Measurements from ENCODE around the gene FGF10.

Gene FGF10

GRCh38 chr5:44372028-44372427, 17.2 kb downstream of the FGF10 start:
- Histone ChIP-seq H3K4me3 (replicated peaks; ENCODE audit: low read depth, low read length) (no peak overlapping the region), H3K27me3 (replicated peaks; ENCODE audit: control insufficient read depth, insufficient read depth, low read length) (no peaks in the 10 kb centered on the region), H3K36me3 (ENCODE audit: control insufficient read depth, insufficient read depth, low read length) (no peaks in the 10 kb centered on the region)
- no peak for TF ChIP-seq CTCF (IDR thresholded peaks at IDR 0.05; ENCODE audit: insufficient read depth, low read length, poor library complexity, severe bottlenecking)
- no peak for DNase-seq (ENCODE audit: extremely low read depth, insufficient read length)

- no peak for DNase-seq (ENCODE audit: extremely low read depth, insufficient read length)
- H3K4me3 ChIP-seq (replicated peaks; ENCODE audit: low read depth, low read length) = no peak overlapping the region
- H3K27me3 ChIP-seq (replicated peaks; ENCODE audit: control insufficient read depth, insufficient read depth, low read length) = no peaks in the 10 kb centered on the region
- no peak for TF ChIP-seq CTCF (IDR thresholded peaks at IDR 0.05; ENCODE audit: insufficient read depth, low read length, poor library complexity, severe bottlenecking)
- no peaks in the 10 kb centered on the region for H3K36me3 ChIP-seq (ENCODE audit: control insufficient read depth, insufficient read depth, low read length)
These were observed 22.0 kb downstream of the FGF10 start for GRCh38 chr5:44367203-44367602.

GRCh38 chr5:44365345-44365744, 23.9 kb downstream of the FGF10 start:
- Histone ChIP-seq H3K4me3 (replicated peaks; ENCODE audit: low read depth, low read length) (no peak overlapping the region), H3K36me3 (ENCODE audit: control insufficient read depth, insufficient read depth, low read length) (no peaks in the 10 kb centered on the region), H3K27me3 (replicated peaks; ENCODE audit: control insufficient read depth, insufficient read depth, low read length) (no peaks in the 10 kb centered on the region)
- TF ChIP-seq CTCF (IDR thresholded peaks at IDR 0.05; ENCODE audit: insufficient read depth, low read length, poor library complexity, severe bottlenecking) = no peak
- DNase-seq (ENCODE audit: extremely low read depth, insufficient read length) = no peak

GRCh38 chr5:44364097-44364496, 25.1 kb downstream of the FGF10 start:
- no peak for DNase-seq (ENCODE audit: extremely low read depth, insufficient read length)
- H3K36me3 ChIP-seq (ENCODE audit: control insufficient read depth, insufficient read depth, low read length) = no peaks in the 10 kb centered on the region
- no peak for TF ChIP-seq CTCF (IDR thresholded peaks at IDR 0.05; ENCODE audit: insufficient read depth, low read length, poor library complexity, severe bottlenecking)
- H3K4me3 ChIP-seq (replicated peaks; ENCODE audit: low read depth, low read length) = no peak overlapping the region
- H3K27me3 ChIP-seq (replicated peaks; ENCODE audit: control insufficient read depth, insufficient read depth, low read length) = no peaks in the 10 kb centered on the region

GRCh38 chr5:44361342-44362001, 27.7 kb downstream of the FGF10 start:
- H3K36me3 ChIP-seq (ENCODE audit: control insufficient read depth, insufficient read depth, low read length) = no peaks in the 10 kb centered on the region
- no peak for DNase-seq (ENCODE audit: extremely low read depth, insufficient read length)
- no peak overlapping the region for H3K4me3 ChIP-seq (replicated peaks; ENCODE audit: low read depth, low read length)
- no peak for TF ChIP-seq CTCF (IDR thresholded peaks at IDR 0.05; ENCODE audit: insufficient read depth, low read length, poor library complexity, severe bottlenecking)
- H3K27me3 ChIP-seq (replicated peaks; ENCODE audit: control insufficient read depth, insufficient read depth, low read length) = no peaks in the 10 kb centered on the region

GRCh38 chr5:44360919-44361318, 28.3 kb downstream of the FGF10 start:
- no peak for DNase-seq (ENCODE audit: extremely low read depth, insufficient read length)
- no peaks in the 10 kb centered on the region for H3K36me3 ChIP-seq (ENCODE audit: control insufficient read depth, insufficient read depth, low read length)
- TF ChIP-seq CTCF (IDR thresholded peaks at IDR 0.05; ENCODE audit: insufficient read depth, low read length, poor library complexity, severe bottlenecking) = no peak
- no peaks in the 10 kb centered on the region for H3K27me3 ChIP-seq (replicated peaks; ENCODE audit: control insufficient read depth, insufficient read depth, low read length)
- no peak overlapping the region for H3K4me3 ChIP-seq (replicated peaks; ENCODE audit: low read depth, low read length)
